Activated CD4-positive, CD25-positive, alpha-beta regulatory T cell treated with anti-CD3 and anti-CD28 coated beads, Interleukin-2, amount 50 U/mL, for 16 hours (primary cell): ENCODE results near the gene RNF145.
"Not testable (repeated sequence)": the region's sequence is repeated elsewhere in the genome, so short reads cannot be mapped to it uniquely, and the experiment has no call there.

Source experiments
- DNase-seq: peaks from one replicate; pipeline ENCODE4 v3.0.0-alpha.2; 2020; ENCODE audit warnings: low read depth, low spot score

The RNF145 gene

DNA sequence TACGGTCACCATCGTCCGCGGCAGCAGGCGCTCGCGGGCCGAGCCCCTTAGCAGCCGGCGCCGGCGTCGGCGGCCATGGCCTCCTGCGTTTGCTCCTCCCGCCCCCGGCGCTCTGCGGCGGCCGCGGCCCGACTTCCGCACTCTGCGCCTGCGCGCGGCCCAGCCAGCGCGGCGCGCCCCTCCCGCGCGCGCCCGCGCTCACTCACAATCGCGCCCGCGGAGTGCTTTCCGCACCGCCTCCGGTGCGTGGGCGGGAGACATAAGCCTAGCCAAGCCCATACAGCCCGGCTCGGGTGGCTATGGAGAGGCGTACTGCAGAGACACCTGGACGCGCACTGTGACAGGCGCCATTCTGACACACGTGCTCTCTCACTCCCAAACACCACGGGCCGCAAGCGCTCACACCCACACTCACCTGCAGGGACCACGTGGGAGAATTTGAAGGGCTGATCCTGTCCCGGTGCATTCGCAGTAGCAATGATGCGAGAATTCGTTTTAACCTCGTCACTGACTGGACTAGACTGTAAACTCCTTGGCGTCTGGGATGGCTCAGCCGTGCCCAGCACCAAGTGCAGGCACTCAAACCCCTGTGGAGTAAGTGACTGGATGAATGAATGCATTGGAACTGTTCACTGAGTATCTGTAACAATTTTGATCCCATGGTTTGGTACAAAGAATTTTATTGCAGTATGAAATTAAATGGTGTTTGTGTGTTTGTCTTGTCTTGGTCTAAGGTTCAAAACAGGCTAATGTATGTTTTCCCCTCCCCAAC, at the start of gene RNF145:
Gene RNF145, minus strand, starts transcription at position 116 of the 772 bp plus-strand sequence. CDS start 5,936 bp downstream, outside the sequence.
- DNase-seq = peak; percentile 89

DNA sequence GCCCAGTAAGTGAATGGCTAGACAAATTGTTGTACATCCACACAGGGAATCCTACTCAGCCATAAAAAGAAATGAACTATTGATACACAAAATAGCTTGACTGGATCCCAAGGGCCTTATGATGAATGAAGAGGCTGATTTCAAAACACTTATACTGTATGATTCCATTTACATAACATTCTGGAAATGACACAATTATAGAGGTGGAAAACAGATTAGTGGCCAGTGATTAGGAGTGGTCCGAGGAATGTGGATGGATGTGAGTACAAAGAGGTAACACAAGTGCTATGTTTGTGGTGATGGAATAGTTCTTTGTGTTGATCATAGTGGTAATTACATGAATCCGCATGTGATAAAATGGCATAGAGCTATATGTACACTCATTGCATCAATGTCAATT, 49.0 kb upstream of the RNF145 start:
- DNase-seq = no peak

- DNase-seq = no peak
Measured at GRCh38 chr5:159257629-159258283, 48.4 kb upstream of the RNF145 start.

DNA sequence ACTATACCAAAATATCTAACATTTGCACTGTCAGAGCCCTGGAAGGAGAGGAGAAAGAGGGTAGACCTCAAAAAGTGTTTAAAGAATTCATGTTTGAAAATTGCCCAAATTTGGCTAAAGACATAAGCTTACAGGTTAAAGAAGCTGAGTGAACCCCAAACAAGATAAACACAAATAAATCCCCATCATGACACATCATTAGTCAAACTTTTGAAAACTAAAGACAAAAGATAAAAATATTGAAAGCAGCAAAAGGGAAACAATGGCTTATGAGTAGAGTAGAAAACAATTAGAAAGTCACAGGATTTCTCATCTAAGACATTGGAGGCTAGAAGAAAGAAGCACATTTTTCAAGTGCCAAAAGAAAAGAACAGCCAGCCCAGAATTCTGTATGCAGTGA, 47.7 kb upstream of the RNF145 start:
- no peak for DNase-seq

DNA sequence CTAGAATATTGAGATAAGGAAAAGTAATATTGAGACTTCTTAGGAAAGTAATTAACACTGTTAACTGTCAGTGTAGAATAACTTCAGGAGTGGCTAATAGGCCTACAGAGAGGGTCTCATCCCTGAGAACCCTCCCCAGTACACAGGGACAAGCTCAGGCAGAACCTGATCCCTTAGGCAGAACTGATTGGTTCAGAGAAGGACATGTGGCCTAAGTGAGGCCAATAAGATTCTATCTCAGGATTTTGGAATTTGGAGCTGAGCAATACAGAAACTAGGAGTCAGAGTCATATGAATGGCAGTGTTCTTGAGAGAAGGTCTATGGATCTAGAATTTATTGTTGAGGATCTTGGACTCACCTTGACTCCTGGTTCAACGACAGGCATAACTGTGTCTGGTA, 42.8 kb upstream of the RNF145 start:
- no peak for DNase-seq

DNA sequence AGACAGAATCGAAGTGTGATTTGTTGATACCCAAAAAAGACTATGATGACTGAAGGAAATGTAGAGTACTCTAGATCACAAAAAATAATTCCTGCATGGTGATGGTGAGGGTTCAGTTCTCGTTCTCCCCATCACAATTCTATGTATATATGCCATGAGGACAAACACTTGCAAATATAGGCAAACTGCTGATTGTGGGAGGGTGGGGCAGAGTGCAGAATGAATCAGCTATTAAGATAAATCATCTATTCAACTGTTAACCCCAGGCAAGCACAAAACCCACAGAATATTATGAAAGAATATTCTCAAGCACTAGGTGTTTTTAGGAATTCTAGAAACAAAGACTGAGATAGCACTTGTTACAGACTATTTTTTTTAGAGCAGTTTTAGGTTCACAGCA, 39.8 kb upstream of the RNF145 start:
- no peak for DNase-seq

- no peak for DNase-seq
Measured at GRCh38 chr5:159244890-159245289, 35.5 kb upstream of the RNF145 start.

GRCh38 chr5:159244163-159244562, 34.8 kb upstream of the RNF145 start:
- DNase-seq = no peak

DNA sequence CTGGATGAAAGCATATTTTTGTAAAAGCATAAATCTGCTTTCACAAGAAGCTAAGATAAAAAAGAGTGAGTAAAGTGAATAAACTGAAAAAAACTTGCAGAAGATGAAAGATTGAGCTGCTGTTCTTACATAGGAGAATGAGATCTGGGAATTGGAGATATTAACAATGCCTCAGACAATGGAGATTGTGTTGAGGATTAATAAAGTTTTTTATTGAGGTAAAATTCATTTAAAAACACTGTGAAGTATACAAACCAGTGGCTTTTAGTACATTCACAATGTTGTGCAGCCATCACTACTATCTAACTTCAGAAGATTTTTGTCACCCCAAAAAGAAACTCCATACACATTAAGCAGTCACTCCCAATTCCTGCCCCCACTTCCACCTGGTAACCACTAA, 34.0 kb upstream of the RNF145 start:
- DNase-seq = no peak

DNA sequence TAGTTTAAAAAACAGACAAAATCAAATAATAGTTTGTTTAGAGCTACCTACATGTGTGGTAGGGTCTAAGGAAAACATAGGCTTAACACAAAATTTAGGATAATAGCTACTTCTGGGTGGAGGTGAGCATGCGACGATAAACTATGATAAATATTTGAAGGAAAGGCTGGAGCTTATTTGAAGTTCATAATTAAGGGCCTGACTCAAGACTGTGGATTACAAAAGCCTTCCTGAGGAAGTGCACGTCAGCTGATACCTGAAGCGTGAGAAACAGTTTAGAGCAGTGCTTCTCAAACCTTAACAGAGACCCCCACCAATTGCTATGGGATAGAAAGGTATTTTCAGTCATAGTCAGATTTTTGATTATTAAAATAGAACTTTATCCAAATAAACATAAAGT, 33.3 kb upstream of the RNF145 start:
- DNase-seq = no peak

DNA sequence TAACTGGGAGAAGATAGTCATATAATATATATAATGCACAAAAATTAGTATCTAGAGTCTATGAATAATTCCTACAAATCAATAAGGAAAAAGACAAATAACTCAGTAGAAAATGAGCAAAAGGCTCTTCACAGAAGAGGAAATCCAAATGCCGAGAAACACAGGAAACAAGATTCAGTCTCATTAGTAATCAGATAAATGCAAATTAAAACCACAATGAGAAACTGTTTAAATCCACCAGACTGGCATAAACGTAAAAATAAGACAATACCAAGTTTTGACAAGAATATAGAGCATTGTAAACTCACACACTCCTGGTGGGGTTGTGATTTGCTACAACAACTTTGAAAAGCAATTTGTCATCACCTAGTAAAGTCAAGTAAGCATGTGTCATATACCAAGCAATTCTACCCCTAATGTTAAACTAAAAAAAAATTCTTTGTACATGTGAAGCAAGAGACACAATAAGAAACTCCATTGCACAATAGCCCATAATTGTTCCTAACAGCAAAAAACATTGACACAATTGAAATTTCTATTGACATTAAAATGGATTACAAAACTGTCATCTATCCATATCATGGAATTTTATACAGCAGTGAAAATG, 32.7 kb upstream of the RNF145 start:
- no peak for DNase-seq

GRCh38 chr5:159240301-159240870, 31.0 kb upstream of the RNF145 start:
- DNase-seq = no peak

DNA sequence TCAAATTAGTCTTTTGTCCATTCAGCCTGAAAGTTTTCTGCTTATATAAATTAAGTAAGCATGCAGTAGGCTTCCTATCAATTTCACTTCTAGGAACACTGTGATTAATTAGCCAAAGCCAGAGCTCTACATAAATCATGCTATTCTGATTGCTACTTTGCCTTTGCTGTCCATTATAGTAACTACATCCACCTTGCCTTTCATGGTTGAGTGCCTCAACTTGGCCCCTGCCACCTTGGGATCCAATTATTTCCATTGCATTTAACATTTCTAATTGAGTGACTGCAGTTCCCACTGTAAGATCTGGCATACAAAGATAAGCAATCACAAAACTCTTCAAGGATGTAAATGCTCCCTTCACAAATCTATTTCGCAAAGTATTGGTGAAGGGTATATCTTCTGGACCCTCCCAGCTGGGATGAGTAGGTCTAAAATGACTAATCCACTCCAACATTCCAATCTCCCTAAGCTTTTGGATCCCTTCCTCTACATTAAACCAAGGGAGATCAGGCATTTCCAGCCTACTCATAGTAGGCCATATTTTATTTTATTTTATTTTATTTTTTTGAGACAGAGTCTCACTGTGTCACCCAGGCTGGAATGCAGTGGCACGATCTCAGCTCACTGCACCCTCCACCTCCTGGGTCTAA, 26.6 kb upstream of the RNF145 start:
- not testable (repeated sequence) for DNase-seq

DNA sequence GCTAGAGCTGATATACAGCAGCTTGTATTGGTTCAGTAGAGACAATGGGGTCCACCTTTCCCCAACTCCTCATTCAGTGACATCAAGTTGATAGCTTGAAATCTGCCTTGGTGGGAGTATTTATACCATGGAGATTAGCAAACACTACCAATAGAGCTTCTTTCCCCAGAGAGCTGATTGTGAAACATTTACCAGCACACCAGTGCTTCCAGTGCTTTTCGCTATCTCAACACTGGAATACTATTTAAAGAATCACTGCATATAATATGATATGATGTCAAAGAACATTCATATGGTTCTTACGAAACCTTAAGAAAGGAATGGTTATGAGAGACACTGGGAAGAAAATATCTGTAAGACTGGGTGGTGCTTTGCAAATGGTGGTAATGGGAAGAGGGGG, 21.8 kb upstream of the RNF145 start:
- DNase-seq = no peak

- no peak for DNase-seq
Measured at GRCh38 chr5:159230657-159231056, 21.3 kb upstream of the RNF145 start.

- DNase-seq = not testable (repeated sequence)
Measured at GRCh38 chr5:159228097-159228496, 18.7 kb upstream of the RNF145 start.

- DNase-seq = no peak
Measured at GRCh38 chr5:159227452-159227851, 18.1 kb upstream of the RNF145 start.

GRCh38 chr5:159226451-159226850, 17.1 kb upstream of the RNF145 start:
- DNase-seq = no peak

DNA sequence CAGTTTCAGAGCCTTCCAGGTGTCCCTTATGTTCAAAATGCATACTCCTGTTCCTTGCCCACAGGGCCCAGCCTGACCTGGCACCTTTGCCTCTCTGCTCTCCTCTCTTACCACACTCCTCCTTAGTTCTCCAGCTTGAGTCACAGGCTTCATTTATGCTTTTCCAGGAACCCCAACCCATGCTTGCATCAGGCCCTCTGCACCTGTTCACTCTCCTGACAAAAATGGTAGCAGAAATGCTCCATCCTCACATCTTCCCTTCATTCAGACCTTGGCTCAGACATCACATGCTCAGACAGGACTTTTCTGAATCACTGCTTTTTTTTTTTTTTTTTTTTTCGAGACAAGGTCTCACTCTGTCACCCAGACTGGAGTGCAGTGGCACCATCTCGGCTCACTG, 15.1 kb upstream of the RNF145 start:
- DNase-seq = no peak

DNA sequence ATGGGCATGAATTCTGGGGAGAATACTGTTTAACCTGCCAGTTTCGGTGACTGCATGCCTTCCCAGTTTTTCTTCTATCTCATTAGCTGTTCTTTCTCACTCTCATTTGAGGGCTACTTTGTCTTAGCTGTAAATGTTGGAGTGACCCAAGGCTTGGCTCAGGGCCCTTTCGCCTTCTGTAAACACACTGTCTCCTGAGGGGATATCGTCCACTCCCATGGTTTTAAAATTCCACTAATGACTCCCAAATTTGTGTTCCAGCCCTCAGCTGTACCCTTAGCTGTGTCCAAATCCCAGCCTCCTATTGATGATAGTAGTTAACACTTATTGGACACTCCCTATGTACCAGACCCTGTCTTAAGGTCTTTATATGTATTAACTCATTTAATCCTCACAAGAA, 14.1 kb upstream of the RNF145 start:
- no peak for DNase-seq

GRCh38 chr5:159220206-159220605, 10.9 kb upstream of the RNF145 start:
- DNase-seq = no peak

DNA sequence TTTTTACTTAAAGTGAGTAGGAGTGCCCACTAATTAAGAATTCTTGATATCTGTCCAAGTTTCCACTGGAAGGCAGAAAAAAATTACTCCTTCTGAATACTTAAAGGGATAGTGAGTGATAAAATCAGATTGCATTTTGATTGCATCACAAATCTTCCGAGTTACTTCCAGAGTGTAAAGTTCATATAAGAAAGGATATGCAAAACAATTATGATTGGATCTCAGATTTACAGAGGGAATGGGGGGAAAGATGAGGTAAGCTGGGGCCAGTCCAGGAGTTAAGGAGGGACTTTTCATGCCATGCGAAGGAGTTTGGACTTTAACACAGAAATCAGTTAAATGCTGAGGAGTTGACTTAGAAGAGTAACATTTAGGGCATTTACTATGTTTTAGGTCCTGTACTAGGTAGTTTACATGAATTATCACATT, 9.3 kb upstream of the RNF145 start:
- no peak for DNase-seq
